Measurements from ENCODE around the gene SPON1. TPM values are rescaled to one million over a fixed set of nuclear protein-coding genes. Genes with fewer than 3 reads are reported as not detected.

Gene SPON1
- total RNA-seq, 1 experiment from 2014 or later: 6.4 TPM

GRCh38 chr11:14095882-14096281 lies 133.4 kb downstream of the SPON1 start:
- no peaks in the 10 kb centered on the region for H3K36me3 Mint-ChIP-seq
- peaks cover 15% of the 10 kb centered on the region for H3K4me1 Mint-ChIP-seq
- DNase-seq (ENCODE audit: low spot score): no peak
- ChIA-PET CTCF (no interaction called here), POLR2A (no interaction called here)
- H3K9me3 Mint-ChIP-seq: no peaks in the 10 kb centered on the region
- no peaks in the 10 kb centered on the region for H3K27me3 Mint-ChIP-seq (ENCODE audit: low read depth)
- no peak for ATAC-seq
- TF ChIP-seq CBFB (CRISPR knock-in tag; IDR thresholded peaks at IDR 0.05; ENCODE audit: low read depth): no peak
- TF ChIP-seq CDX4 (CRISPR knock-in tag; IDR thresholded peaks at IDR 0.05; ENCODE audit: borderline replicate concordance): no peak
- TF ChIP-seq, protein P1, sequence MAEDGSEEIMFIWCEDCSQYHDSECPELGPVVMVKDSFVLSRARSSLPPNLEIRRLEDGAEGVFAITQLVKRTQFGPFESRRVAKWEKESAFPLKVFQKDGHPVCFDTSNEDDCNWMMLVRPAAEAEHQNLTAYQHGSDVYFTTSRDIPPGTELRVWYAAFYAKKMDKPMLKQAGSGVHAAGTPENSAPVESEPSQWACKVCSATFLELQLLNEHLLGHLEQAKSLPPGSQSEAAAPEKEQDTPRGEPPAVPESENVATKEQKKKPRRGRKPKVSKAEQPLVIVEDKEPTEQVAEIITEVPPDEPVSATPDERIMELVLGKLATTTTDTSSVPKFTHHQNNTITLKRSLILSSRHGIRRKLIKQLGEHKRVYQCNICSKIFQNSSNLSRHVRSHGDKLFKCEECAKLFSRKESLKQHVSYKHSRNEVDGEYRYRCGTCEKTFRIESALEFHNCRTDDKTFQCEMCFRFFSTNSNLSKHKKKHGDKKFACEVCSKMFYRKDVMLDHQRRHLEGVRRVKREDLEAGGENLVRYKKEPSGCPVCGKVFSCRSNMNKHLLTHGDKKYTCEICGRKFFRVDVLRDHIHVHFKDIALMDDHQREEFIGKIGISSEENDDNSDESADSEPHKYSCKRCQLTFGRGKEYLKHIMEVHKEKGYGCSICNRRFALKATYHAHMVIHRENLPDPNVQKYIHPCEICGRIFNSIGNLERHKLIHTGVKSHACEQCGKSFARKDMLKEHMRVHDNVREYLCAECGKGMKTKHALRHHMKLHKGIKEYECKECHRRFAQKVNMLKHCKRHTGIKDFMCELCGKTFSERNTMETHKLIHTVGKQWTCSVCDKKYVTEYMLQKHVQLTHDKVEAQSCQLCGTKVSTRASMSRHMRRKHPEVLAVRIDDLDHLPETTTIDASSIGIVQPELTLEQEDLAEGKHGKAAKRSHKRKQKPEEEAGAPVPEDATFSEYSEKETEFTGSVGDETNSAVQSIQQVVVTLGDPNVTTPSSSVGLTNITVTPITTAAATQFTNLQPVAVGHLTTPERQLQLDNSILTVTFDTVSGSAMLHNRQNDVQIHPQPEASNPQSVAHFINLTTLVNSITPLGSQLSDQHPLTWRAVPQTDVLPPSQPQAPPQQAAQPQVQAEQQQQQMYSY (CRISPR knock-in tag; IDR thresholded peaks at IDR 0.05): no peak
- TF ChIP-seq NFATC4 (CRISPR knock-in tag; IDR thresholded peaks at IDR 0.05): no peak
- TF ChIP-seq CTCF (IDR thresholded peaks at IDR 0.05): no peak
- no peak for TF ChIP-seq PRRX2 (CRISPR knock-in tag; IDR thresholded peaks at IDR 0.05)
- no peak for TF ChIP-seq OVOL2 (CRISPR knock-in tag; IDR thresholded peaks at IDR 0.05; ENCODE audit: borderline replicate concordance)
- TF ChIP-seq, protein P2, sequence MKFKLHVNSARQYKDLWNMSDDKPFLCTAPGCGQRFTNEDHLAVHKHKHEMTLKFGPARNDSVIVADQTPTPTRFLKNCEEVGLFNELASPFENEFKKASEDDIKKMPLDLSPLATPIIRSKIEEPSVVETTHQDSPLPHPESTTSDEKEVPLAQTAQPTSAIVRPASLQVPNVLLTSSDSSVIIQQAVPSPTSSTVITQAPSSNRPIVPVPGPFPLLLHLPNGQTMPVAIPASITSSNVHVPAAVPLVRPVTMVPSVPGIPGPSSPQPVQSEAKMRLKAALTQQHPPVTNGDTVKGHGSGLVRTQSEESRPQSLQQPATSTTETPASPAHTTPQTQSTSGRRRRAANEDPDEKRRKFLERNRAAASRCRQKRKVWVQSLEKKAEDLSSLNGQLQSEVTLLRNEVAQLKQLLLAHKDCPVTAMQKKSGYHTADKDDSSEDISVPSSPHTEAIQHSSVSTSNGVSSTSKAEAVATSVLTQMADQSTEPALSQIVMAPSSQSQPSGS (CRISPR knock-in tag; IDR thresholded peaks at IDR 0.05; ENCODE audit: borderline replicate concordance, low read depth): no peak
- TF ChIP-seq ZNF263 (CRISPR knock-in tag; IDR thresholded peaks at IDR 0.05; ENCODE audit: low read depth): no peak
- TF ChIP-seq, protein P3, sequence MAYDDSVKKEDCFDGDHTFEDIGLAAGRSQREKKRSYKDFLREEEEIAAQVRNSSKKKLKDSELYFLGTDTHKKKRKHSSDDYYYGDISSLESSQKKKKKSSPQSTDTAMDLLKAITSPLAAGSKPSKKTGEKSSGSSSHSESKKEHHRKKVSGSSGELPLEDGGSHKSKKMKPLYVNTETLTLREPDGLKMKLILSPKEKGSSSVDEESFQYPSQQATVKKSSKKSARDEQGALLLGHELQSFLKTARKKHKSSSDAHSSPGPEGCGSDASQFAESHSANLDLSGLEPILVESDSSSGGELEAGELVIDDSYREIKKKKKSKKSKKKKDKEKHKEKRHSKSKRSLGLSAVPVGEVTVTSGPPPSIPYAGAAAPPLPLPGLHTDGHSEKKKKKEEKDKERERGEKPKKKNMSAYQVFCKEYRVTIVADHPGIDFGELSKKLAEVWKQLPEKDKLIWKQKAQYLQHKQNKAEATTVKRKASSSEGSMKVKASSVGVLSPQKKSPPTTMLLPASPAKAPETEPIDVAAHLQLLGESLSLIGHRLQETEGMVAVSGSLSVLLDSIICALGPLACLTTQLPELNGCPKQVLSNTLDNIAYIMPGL (CRISPR knock-in tag; IDR thresholded peaks at IDR 0.05): no peak
- no peak for TF ChIP-seq JAZF1 (CRISPR knock-in tag; IDR thresholded peaks at IDR 0.05)
- no peak for TF ChIP-seq ARID4B (CRISPR knock-in tag; IDR thresholded peaks at IDR 0.05; ENCODE audit: borderline replicate concordance)
- TF ChIP-seq USF1 (CRISPR knock-in tag; IDR thresholded peaks at IDR 0.05): no peak
- no peak for TF ChIP-seq STAT6 (CRISPR knock-in tag; conservative IDR thresholded peaks at IDR 0.05; ENCODE audit: low read depth)
- TF ChIP-seq, protein P4, sequence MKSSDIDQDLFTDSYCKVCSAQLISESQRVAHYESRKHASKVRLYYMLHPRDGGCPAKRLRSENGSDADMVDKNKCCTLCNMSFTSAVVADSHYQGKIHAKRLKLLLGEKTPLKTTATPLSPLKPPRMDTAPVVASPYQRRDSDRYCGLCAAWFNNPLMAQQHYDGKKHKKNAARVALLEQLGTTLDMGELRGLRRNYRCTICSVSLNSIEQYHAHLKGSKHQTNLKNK (CRISPR knock-in tag; IDR thresholded peaks at IDR 0.05): no peak
- no peak overlapping the region for H3K4me3 Mint-ChIP-seq
- H3K27ac Mint-ChIP-seq: no peak overlapping the region
